Activated CD4-positive, alpha-beta T cell treated with anti-CD3 and anti-CD28 coated beads, Interleukin-2, amount 10 ng/mL, durations not matched to agents 24 days and 14 days (primary cell): Measurements from ENCODE around the gene COX4I2. TPM values are rescaled to one million over a fixed set of nuclear protein-coding genes. Genes with fewer than 3 reads are reported as not detected.
A peak's percentile ranks its signal among the peaks of the same experiment; 100 is the strongest.

Experiments used
- DNase-seq: peaks from one replicate; pipeline ENCODE4 v3.0.0; 2022
- H3K27ac Mint-ChIP-seq: one replicate; pipeline ENCODE4 v1.8.0; 2022; ENCODE audit warnings: mild to moderate bottlenecking, mixed read lengths
- H3K27me3 Mint-ChIP-seq: one replicate; pipeline ENCODE4 v1.8.0; 2022; ENCODE audit warnings: mixed read lengths
- H3K36me3 Mint-ChIP-seq: one replicate; pipeline ENCODE4 v1.8.0; 2022; ENCODE audit warnings: low read depth, mild to moderate bottlenecking, mixed read lengths
- H3K4me1 Mint-ChIP-seq: one replicate; pipeline ENCODE4 v1.8.0; 2021; ENCODE audit warnings: mixed read lengths
- H3K4me3 Mint-ChIP-seq: one replicate; pipeline ENCODE4 v1.8.0; 2022; ENCODE audit warnings: mild to moderate bottlenecking, moderate library complexity, mixed read lengths
- H3K9me3 Mint-ChIP-seq: one replicate; pipeline ENCODE4 v1.8.0; 2021; ENCODE audit warnings: mixed read lengths
- intact Hi-C: fragments of 100-400 bp; cut with micrococcal nuclease; formaldehyde crosslinking; loops from one replicate; pipeline ENCODE4 v1.15.1; 2023
- total RNA-seq: library from RNA; stranded (reverse); gene quantifications from 2 replicates; pipeline ENCODE4 v1.2.3, GENCODE V29; 2022

Gene COX4I2
- total RNA-seq, 1 donor from 2014 or later: not detected

GRCh38 chr20:31680286-31681127 lies 42.8 kb downstream of the COX4I2 start:
- Mint-ChIP-seq H3K36me3 (peaks cover 85% of the 10 kb centered on the region), H3K27me3 (no peaks in the 10 kb centered on the region), H3K4me3 (peak overlapping the region; percentile 77)

GRCh38 chr20:31681128-31681727 lies 43.5 kb downstream of the COX4I2 start:
- Mint-ChIP-seq H3K27ac (peak overlapping the region; percentile 70), H3K36me3 (peaks cover 87% of the 10 kb centered on the region), H3K4me3 (peak overlapping the region; percentile 77), H3K4me1 (peaks cover 88% of the 10 kb centered on the region), H3K27me3 (no peaks in the 10 kb centered on the region), H3K9me3 (no peaks in the 10 kb centered on the region)
- intact Hi-C loops: loop anchor here (2.0 kb wide), 1 partner anchor 14 kb away; no protein-coding TSS in a partner anchor
- no peak for DNase-seq

More at GRCh38 chr20:31680286-31681127, 42.8 kb downstream of the COX4I2 start:
- intact Hi-C loops: loop anchor here (2.0 kb wide), 1 partner anchor 14 kb away; no protein-coding TSS in a partner anchor
- peaks cover 86% of the 10 kb centered on the region for H3K4me1 Mint-ChIP-seq
- no peak for DNase-seq
- no peaks in the 10 kb centered on the region for H3K9me3 Mint-ChIP-seq
- peak overlapping the region; percentile 70 for H3K27ac Mint-ChIP-seq

- H3K36me3 Mint-ChIP-seq: peaks cover 88% of the 10 kb centered on the region
- H3K4me3 Mint-ChIP-seq: peak overlapping the region; percentile 15
These were observed 44.1 kb downstream of the COX4I2 start for GRCh38 chr20:31681769-31682168.

GRCh38 chr20:31682352-31682751 lies 44.6 kb downstream of the COX4I2 start:
- no peak for DNase-seq
- peaks cover 90% of the 10 kb centered on the region for H3K36me3 Mint-ChIP-seq
- intact Hi-C loops: no loop called here
- H3K27ac Mint-ChIP-seq: peak overlapping the region; percentile 38
- no peaks in the 10 kb centered on the region for H3K9me3 Mint-ChIP-seq
- peaks cover 89% of the 10 kb centered on the region for H3K4me1 Mint-ChIP-seq
- H3K4me3 Mint-ChIP-seq: no peak overlapping the region
- no peaks in the 10 kb centered on the region for H3K27me3 Mint-ChIP-seq

More at GRCh38 chr20:31681769-31682168, 44.1 kb downstream of the COX4I2 start:
- H3K4me1 Mint-ChIP-seq: peaks cover 89% of the 10 kb centered on the region
- peak overlapping the region; percentile 70 for H3K27ac Mint-ChIP-seq
- intact Hi-C loops: loop anchor here (2.0 kb wide), 1 partner anchor 15 kb away; no protein-coding TSS in a partner anchor
- DNase-seq: no peak
- H3K27me3 Mint-ChIP-seq: no peaks in the 10 kb centered on the region
- H3K9me3 Mint-ChIP-seq: no peaks in the 10 kb centered on the region

- intact Hi-C loops: no loop called here
- Mint-ChIP-seq H3K27ac (peak overlapping the region; percentile 71), H3K9me3 (no peaks in the 10 kb centered on the region), H3K4me3 (peak overlapping the region; percentile 26), H3K4me1 (peaks cover 84% of the 10 kb centered on the region), H3K27me3 (no peaks in the 10 kb centered on the region), H3K36me3 (peaks cover 89% of the 10 kb centered on the region)
- no peak for DNase-seq
These were observed 45.2 kb downstream of the COX4I2 start for GRCh38 chr20:31682927-31683326.

- Mint-ChIP-seq H3K4me3 (peak overlapping the region; percentile 44), H3K9me3 (no peaks in the 10 kb centered on the region), H3K36me3 (peaks cover 87% of the 10 kb centered on the region), H3K27ac (peak overlapping the region; percentile 83), H3K4me1 (peaks cover 76% of the 10 kb centered on the region), H3K27me3 (no peaks in the 10 kb centered on the region)
- DNase-seq: no peak
- intact Hi-C loops: no loop called here
These were observed 46.7 kb downstream of the COX4I2 start for GRCh38 chr20:31684153-31685015.

- intact Hi-C loops: no loop called here
These were observed 48.3 kb downstream of the COX4I2 start for GRCh38 chr20:31685853-31686643.

GRCh38 chr20:31687777-31688176 lies 50.1 kb downstream of the COX4I2 start:
- peak overlapping the region; percentile 48 for H3K27ac Mint-ChIP-seq
- peaks cover 80% of the 10 kb centered on the region for H3K36me3 Mint-ChIP-seq
- peaks cover 62% of the 10 kb centered on the region for H3K4me1 Mint-ChIP-seq
- no peaks in the 10 kb centered on the region for H3K27me3 Mint-ChIP-seq
- DNase-seq: no peak
- H3K4me3 Mint-ChIP-seq: no peak overlapping the region
- H3K9me3 Mint-ChIP-seq: no peaks in the 10 kb centered on the region
- intact Hi-C loops: no loop called here

More at GRCh38 chr20:31685853-31686643, 48.3 kb downstream of the COX4I2 start:
- Mint-ChIP-seq H3K36me3 (peaks cover 79% of the 10 kb centered on the region), H3K4me1 (peaks cover 63% of the 10 kb centered on the region), H3K27me3 (no peaks in the 10 kb centered on the region), H3K4me3 (peak overlapping the region; percentile 47), H3K27ac (peak overlapping the region; percentile 69), H3K9me3 (no peaks in the 10 kb centered on the region)
- no peak for DNase-seq

GRCh38 chr20:31689141-31689540 lies 51.4 kb downstream of the COX4I2 start:
- Mint-ChIP-seq H3K9me3 (no peaks in the 10 kb centered on the region), H3K4me3 (peak overlapping the region; percentile 8), H3K27ac (peak overlapping the region; percentile 70), H3K27me3 (no peaks in the 10 kb centered on the region), H3K4me1 (peaks cover 54% of the 10 kb centered on the region), H3K36me3 (peaks cover 73% of the 10 kb centered on the region)
- DNase-seq: no peak
- intact Hi-C loops: no loop called here

GRCh38 chr20:31690124-31690666 lies 52.5 kb downstream of the COX4I2 start:
- H3K4me1 Mint-ChIP-seq: peaks cover 55% of the 10 kb centered on the region
- DNase-seq: no peak

GRCh38 chr20:31691646-31692275 lies 54.0 kb downstream of the COX4I2 start:
- peaks cover 74% of the 10 kb centered on the region for H3K36me3 Mint-ChIP-seq
- H3K4me1 Mint-ChIP-seq: peaks cover 51% of the 10 kb centered on the region
- DNase-seq: no peak
- H3K27ac Mint-ChIP-seq: peak overlapping the region; percentile 76
- no peaks in the 10 kb centered on the region for H3K9me3 Mint-ChIP-seq
- H3K27me3 Mint-ChIP-seq: no peaks in the 10 kb centered on the region
- peak overlapping the region; percentile 55 for H3K4me3 Mint-ChIP-seq
- intact Hi-C loops: no loop called here

More at GRCh38 chr20:31690124-31690666, 52.5 kb downstream of the COX4I2 start:
- intact Hi-C loops: no loop called here
- peak overlapping the region; percentile 1 for H3K27ac Mint-ChIP-seq
- H3K9me3 Mint-ChIP-seq: no peaks in the 10 kb centered on the region
- H3K36me3 Mint-ChIP-seq: peaks cover 77% of the 10 kb centered on the region
- H3K27me3 Mint-ChIP-seq: no peaks in the 10 kb centered on the region
- H3K4me3 Mint-ChIP-seq: peak overlapping the region; percentile 4

- no peaks in the 10 kb centered on the region for H3K9me3 Mint-ChIP-seq
- peaks cover 51% of the 10 kb centered on the region for H3K4me1 Mint-ChIP-seq
- no peak for DNase-seq
- intact Hi-C loops: no loop called here
- H3K4me3 Mint-ChIP-seq: no peak overlapping the region
- peaks cover 70% of the 10 kb centered on the region for H3K36me3 Mint-ChIP-seq
- H3K27ac Mint-ChIP-seq: no peak overlapping the region
- no peaks in the 10 kb centered on the region for H3K27me3 Mint-ChIP-seq
These were observed 55.7 kb downstream of the COX4I2 start for GRCh38 chr20:31693402-31693801.
